HG02678 (cell line): ENCODE data around the gene CDX1.

ENCODE experiments used
- ATAC-seq: cut with Tn5 transposase; IDR thresholded peaks from one replicate; pipeline ENCODE4 v1.9.1; 2021; ENCODE audit warnings: mild to moderate bottlenecking, moderate library complexity; ENCODE audit not compliant: unreplicated experiment

CDX1 gene

DNA sequence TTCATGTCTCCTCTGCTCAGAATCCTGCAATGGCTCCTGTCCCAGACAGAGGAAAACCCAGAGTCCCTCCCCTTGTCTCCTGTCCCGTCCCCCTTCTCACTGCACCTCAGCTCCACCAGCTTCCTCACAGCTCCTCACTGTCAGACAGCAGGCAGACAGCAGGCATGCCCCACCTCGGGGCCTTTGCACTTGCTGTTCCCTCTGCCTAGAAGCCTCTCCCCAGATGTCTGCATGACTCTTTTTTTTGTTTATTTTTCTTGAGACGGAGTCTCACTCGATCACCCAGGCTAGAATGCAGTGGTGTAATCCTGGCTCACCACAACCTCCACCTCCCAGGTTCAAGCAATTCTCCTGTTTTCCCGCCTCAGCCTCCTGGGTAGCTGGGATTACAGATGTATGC lies 14.4 kb downstream of the CDX1 start:
- ATAC-seq: no peak

GRCh38 chr5:150181766-150182545 lies 15.4 kb downstream of the CDX1 start:
- ATAC-seq: no peak

DNA sequence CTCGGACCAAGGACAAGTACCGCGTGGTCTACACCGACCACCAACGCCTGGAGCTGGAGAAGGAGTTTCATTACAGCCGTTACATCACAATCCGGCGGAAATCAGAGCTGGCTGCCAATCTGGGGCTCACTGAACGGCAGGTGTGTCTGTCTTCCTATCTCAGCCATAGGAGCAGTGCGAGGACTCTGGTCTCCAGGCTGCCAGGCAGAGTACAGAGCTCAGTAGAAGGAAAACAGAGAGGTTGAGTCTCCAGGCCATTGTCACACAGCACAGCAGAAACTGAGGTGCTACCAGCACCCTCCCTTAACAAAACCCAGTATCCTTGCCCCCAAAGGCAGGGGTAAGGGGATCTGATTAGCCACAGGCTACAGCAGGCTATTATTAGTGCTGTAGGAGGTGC lies 16.2 kb downstream of the CDX1 start:
- no peak for ATAC-seq

- no peak for ATAC-seq
These were observed 16.9 kb downstream of the CDX1 start for GRCh38 chr5:150183436-150183835.

GRCh38 chr5:150184006-150184405 lies 17.4 kb downstream of the CDX1 start:
- no peak for ATAC-seq

GRCh38 chr5:150184990-150185912 lies 18.7 kb downstream of the CDX1 start:
- ATAC-seq: no peak

DNA sequence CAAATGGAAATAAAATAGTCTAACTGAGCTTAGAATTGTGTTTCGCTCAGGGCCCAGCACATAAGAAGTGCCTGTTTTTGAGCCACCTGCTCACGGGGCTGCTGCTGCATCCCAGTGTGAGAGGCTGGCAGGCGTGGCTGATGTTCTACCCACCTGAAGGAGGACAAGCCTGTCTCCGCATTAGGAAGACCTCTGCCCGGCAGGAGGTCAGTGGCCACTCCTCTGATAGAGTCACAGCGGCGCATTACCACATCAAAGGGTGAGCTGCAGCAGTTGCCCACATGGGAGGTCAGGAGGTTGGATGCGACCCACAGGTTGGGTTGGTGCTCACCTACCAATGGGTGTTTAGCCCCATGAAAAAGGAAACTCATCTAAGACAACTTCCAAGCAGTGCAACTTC lies 19.6 kb downstream of the CDX1 start:
- no peak for ATAC-seq

GRCh38 chr5:150186897-150187296 lies 20.3 kb downstream of the CDX1 start:
- ATAC-seq: no peak

GRCh38 chr5:150188146-150188842 lies 21.7 kb downstream of the CDX1 start:
- ATAC-seq: no peak

- ATAC-seq: no peak
These were observed 22.7 kb downstream of the CDX1 start for GRCh38 chr5:150189326-150189725.

DNA sequence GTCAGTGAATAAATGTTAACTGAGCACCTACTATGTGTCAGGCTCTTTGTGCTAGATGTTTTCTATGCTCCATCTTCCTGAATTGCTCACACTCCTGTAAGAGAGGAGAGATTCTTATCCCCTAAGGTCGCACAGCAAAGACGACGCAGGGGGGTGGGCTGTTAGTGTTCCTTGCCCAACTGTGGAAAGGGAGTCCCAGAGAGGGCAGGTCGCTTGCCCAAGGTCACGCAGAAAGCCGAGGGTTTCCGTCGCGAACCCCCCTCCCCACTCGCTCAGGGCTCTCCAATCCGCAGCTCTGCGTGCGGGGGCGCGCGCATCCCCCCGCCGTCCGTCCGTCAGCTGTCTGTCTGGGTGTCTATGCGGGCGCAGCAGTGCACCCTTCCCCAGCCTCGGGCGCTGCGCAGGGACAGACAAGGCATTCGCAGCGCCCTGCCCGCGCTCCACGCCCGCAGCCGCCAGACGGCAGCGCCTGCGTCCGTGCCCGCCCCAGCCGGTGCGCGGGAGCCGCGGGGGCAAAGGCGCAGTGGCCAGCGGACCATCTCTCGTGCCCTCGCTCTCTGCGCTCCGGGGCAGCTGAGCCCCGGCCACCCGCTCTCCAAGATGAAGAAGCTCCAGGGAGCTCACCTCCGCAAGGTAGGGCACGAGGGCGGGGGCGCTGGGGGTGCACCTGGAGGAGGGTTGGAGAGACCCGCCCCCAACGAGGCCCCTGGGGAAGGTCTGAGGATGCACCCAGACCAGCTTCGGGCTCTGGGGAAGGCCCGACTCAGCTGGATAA lies 23.3 kb downstream of the CDX1 start, which contains the start of gene SLC6A7:
Gene SLC6A7, plus strand, starts transcription at position 335 of the 775 bp plus-strand sequence. Its CDS starts 266 bp downstream, at position 601.
- ATAC-seq: no peak

GRCh38 chr5:150190503-150190979 lies 24.0 kb downstream of the CDX1 start:
- no peak for ATAC-seq

DNA sequence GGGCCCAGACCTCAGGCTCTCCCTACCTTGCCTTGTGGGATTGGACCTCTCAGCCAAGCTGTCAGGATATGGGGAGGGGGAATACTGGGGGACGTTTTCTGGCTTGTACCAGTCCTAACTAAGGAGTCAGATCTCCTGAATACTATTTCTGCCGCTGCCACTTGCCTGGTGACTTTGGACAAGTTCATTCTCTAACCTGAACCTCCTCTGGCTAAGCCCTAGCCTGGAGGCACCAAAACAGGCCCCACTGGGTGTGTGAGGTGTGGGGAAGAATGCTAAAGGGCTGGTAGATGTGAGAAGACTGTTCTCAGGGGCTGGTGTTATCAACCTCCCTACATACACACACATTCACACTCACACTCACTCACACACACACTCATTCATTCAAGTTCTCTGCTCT lies 24.4 kb downstream of the CDX1 start:
- no peak for ATAC-seq

DNA sequence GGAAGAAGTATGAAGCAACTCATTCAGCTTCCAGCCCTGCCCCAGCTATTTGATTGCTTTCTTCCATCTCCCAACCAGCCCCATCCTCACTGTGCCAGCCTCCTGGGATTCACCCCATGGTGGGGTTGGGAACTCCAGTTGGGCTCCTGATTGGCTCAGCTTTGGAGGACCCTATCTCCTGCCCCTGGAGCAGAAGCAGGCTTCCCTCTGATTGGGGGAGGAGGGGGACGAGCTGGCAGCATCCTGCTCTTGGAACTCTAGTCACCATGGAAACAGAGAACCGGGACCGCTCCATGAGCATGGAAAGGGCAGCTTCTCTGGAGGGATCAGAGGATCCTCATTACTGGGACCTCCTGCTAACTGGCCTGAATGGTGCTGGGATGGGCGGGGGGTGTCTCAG lies 25.9 kb downstream of the CDX1 start:
- ATAC-seq: no peak

DNA sequence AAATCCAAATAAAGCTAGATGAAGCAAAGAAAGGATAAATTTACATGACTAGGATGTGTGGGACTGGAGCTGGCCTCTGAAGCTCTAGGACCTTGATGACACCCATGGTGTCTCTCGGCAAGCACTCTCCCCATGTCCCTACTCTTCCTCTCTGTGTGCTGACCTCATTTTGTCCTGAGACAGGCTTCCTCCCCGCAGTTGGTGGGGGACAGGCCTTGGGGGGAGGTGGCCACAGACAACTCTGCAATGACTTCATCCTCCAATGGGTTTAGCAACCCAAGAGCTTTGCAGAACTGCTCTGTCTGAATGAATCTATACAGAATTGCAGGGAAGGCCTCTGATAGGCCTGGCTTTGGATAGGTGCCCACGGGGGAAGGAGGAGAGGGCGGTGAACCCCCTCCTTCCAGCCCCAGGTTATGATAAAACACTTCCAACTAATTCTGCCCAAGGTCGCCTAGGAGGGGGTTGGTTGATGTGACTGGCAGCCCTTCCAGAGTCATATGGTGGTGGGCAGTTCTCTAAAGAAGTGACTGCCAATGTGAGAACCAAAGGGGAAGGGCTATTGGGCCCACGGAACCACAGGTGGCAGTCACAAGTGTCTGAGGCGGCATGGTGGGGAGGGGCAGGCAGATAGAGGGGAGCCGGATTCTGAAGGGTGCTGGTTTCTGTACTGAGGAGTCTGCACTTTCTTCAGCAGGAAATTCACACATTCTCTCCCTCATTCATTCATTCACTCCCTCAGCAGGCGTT lies 29.3 kb downstream of the CDX1 start:
- ATAC-seq: no peak

- no peak for ATAC-seq
These were observed 29.9 kb downstream of the CDX1 start for GRCh38 chr5:150196514-150196913.

DNA sequence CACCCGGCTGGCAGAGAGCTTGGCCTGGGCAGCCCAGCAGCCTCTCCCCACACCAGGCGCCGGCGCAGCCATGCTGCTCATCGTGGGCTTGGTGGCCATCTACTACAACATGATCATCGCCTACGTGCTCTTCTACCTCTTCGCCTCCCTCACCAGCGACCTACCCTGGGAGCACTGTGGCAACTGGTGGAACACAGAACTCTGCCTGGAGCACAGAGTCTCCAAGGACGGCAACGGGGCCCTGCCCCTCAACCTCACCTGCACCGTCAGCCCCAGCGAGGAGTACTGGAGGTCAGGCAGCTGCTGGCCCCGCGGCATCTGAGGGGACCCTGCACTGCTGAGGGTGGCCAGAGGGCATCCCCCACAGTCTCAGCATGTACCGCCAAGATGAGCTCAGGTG lies 30.4 kb downstream of the CDX1 start:
- no peak for ATAC-seq

GRCh38 chr5:150197476-150197875 lies 30.9 kb downstream of the CDX1 start:
- ATAC-seq: no peak

- no peak for ATAC-seq
These were observed 35.9 kb downstream of the CDX1 start for GRCh38 chr5:150202501-150202900.
